CD4-positive, alpha-beta T cell treated with Interleukin-4 for 4 hours (primary cell): ENCODE data around the gene UNG.
"Not testable (repeated sequence)": the region's sequence is repeated elsewhere in the genome, so short reads cannot be mapped to it uniquely, and the experiment has no call there.

Source experiments
- DNase-seq: peaks from one replicate; pipeline ENCODE4 v3.0.0-alpha.2; 2020

The UNG gene

GRCh38 chr12:109124878-109125648 is 27.7 kb downstream of the UNG start:
- no peak for DNase-seq

- no peak for DNase-seq
These were observed 28.4 kb downstream of the UNG start for GRCh38 chr12:109125791-109126190.

GRCh38 chr12:109126784-109127183 is 29.4 kb downstream of the UNG start:
- no peak for DNase-seq

- DNase-seq = no peak
These were observed 30.3 kb downstream of the UNG start for GRCh38 chr12:109127533-109128242.

- DNase-seq = no peak
These were observed 33.1 kb downstream of the UNG start for GRCh38 chr12:109130297-109131153.

- no peak for DNase-seq
These were observed 34.0 kb downstream of the UNG start for GRCh38 chr12:109131154-109132050.

- no peak for DNase-seq
These were observed 37.0 kb downstream of the UNG start for GRCh38 chr12:109134186-109134917.

- DNase-seq = no peak
These were observed 39.7 kb downstream of the UNG start for GRCh38 chr12:109137055-109137454.

- DNase-seq = no peak
These were observed 42.0 kb downstream of the UNG start for GRCh38 chr12:109139360-109139759.

GRCh38 chr12:109139791-109140190 is 42.4 kb downstream of the UNG start:
- no peak for DNase-seq

- no peak for DNase-seq
These were observed 43.2 kb downstream of the UNG start for GRCh38 chr12:109140560-109140959.

GRCh38 chr12:109144224-109144623 is 46.8 kb downstream of the UNG start:
- no peak for DNase-seq

- not testable (repeated sequence) for DNase-seq
These were observed 49.7 kb downstream of the UNG start for GRCh38 chr12:109147126-109147525.

GRCh38 chr12:109147954-109148353 is 50.6 kb downstream of the UNG start:
- no peak for DNase-seq

- no peak for DNase-seq
These were observed 52.8 kb downstream of the UNG start for GRCh38 chr12:109150124-109150640.

- no peak for DNase-seq
These were observed 54.1 kb downstream of the UNG start for GRCh38 chr12:109151457-109151856.

- no peak for DNase-seq
These were observed 56.5 kb downstream of the UNG start for GRCh38 chr12:109153821-109154441.

- peak; percentile 74 for DNase-seq
These were observed 57.3 kb downstream of the UNG start for GRCh38 chr12:109154451-109155438.

- DNase-seq = no peak
These were observed 58.6 kb downstream of the UNG start for GRCh38 chr12:109156036-109156435.

- DNase-seq = no peak
These were observed 59.2 kb downstream of the UNG start for GRCh38 chr12:109156586-109156985.
